T-helper 1 cell (primary cell): ENCODE data around the gene FAM234B.

Source experiments
- DNase-seq, 5 donors: peaks; one replicate each; pipeline ENCODE4 v3.0.0-alpha.2; 2012 to 2020
- total RNA-seq, 4 donors: gene quantifications; one replicate each; lab custom pipeline; 2026; lab: John Stamatoyannopoulos, UW

FAM234B gene
- 4.1 to 5.6 (median 5.1) reads per million in 4 donors for total RNA-seq

GRCh38 chr12:13044002-13044905 lies at the start of gene FAM234B:
TSS of gene FAM234B (plus strand) at chr12:13044381. CDS start at chr12:13044404, 23 bp downstream.
- peak; percentile 34 to 61 (median 54) for DNase-seq

- no peak for DNase-seq
Observed at GRCh38 chr12:12995088-12995487, 49.1 kb upstream of the FAM234B start.

GRCh38 chr12:12996209-12996608 lies 48.0 kb upstream of the FAM234B start:
- DNase-seq: no peak

GRCh38 chr12:12997156-12997555 lies 47.0 kb upstream of the FAM234B start:
- DNase-seq: no peak

- no peak for DNase-seq
Observed at GRCh38 chr12:12997734-12998133, 46.4 kb upstream of the FAM234B start.

GRCh38 chr12:12998248-12998647 lies 45.9 kb upstream of the FAM234B start:
- DNase-seq: no peak

- DNase-seq: no peak
Observed at GRCh38 chr12:12999271-12999958, 44.8 kb upstream of the FAM234B start.

GRCh38 chr12:12999959-13000615 lies 44.1 kb upstream of the FAM234B start, which contains the start of gene HEBP1:
TSS of gene HEBP1 (minus strand) at chr12:13000265. CDS start at chr12:13000114, 151 bp downstream.
- peak; percentile 92 to 96 (median 94) for DNase-seq

- peak in 1 of 5 donors; percentile 25 for DNase-seq
Observed at GRCh38 chr12:13000616-13000924, 43.6 kb upstream of the FAM234B start.

GRCh38 chr12:13000925-13001774 lies 43.0 kb upstream of the FAM234B start:
- DNase-seq: peak; percentile 14 to 48 (median 23)

GRCh38 chr12:13001775-13002040 lies 42.5 kb upstream of the FAM234B start:
- no peak for DNase-seq

GRCh38 chr12:13002301-13003097 lies 41.7 kb upstream of the FAM234B start:
- DNase-seq: no peak

GRCh38 chr12:13004361-13004760 lies 39.8 kb upstream of the FAM234B start:
- no peak for DNase-seq

- DNase-seq: no peak
Observed at GRCh38 chr12:13004986-13005385, 39.2 kb upstream of the FAM234B start.

- no peak for DNase-seq
Observed at GRCh38 chr12:13005649-13006048, 38.5 kb upstream of the FAM234B start.

GRCh38 chr12:13007496-13008233 lies 36.5 kb upstream of the FAM234B start:
- DNase-seq: no peak

- no peak for DNase-seq
Observed at GRCh38 chr12:13008741-13009380, 35.3 kb upstream of the FAM234B start.

- no peak for DNase-seq
Observed at GRCh38 chr12:13011098-13011497, 33.1 kb upstream of the FAM234B start.

- DNase-seq: no peak
Observed at GRCh38 chr12:13022851-13023271, 21.3 kb upstream of the FAM234B start.

GRCh38 chr12:13023811-13024530 lies 20.2 kb upstream of the FAM234B start:
- DNase-seq: no peak
